GM19395 (cell line): Measurements from ENCODE around the gene DNAH14.
A peak's percentile ranks its signal among the peaks of the same experiment; 100 is the strongest.
"Not testable (repeated sequence)": the region's sequence is repeated elsewhere in the genome, so short reads cannot be mapped to it uniquely, and the experiment has no call there.

Experiments
- ATAC-seq: cut with Tn5 transposase; IDR thresholded peaks from one replicate; pipeline ENCODE4 v1.9.1; 2021; ENCODE audit warnings: mild to moderate bottlenecking, moderate library complexity; ENCODE audit not compliant: unreplicated experiment

DNAH14 gene

DNA sequence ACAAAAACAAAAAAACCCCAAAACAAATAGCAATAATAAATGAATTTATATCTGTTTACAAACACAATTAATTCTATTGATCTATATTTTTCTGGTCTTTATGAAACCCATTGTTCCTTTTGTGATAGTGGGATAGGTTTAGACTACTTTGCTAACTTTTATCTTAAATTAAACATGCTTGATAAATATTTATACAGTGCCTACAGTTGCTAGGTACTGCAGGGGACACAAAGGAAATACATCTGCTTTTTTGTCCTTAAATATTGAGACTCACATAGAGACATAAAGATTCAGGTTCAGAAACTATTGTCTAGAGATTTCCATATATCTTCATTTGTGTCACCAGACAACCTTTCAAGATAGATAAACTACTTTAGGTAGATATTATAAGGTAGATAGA is 8.5 kb upstream of the DNAH14 start:
- ATAC-seq: no peak

DNA sequence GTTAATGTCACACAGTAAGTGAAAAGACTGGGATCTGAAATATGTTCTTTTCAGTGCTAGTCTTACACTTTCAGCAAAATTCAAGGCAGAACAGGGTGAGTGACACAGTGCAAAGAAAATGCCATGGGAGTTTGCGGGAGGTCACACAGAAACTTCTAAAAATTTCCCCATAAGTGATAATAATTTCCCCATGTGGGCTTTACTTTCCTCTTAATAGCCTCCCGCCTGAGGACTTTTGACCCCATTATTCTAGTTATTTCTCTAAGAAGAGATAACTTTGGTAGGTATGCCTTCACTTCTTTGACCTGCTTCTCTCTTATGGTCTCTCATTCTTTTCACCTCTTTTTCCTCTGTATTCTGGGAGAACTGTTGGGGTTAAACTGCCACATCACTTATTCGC is 8.1 kb upstream of the DNAH14 start:
- no peak for ATAC-seq

DNA sequence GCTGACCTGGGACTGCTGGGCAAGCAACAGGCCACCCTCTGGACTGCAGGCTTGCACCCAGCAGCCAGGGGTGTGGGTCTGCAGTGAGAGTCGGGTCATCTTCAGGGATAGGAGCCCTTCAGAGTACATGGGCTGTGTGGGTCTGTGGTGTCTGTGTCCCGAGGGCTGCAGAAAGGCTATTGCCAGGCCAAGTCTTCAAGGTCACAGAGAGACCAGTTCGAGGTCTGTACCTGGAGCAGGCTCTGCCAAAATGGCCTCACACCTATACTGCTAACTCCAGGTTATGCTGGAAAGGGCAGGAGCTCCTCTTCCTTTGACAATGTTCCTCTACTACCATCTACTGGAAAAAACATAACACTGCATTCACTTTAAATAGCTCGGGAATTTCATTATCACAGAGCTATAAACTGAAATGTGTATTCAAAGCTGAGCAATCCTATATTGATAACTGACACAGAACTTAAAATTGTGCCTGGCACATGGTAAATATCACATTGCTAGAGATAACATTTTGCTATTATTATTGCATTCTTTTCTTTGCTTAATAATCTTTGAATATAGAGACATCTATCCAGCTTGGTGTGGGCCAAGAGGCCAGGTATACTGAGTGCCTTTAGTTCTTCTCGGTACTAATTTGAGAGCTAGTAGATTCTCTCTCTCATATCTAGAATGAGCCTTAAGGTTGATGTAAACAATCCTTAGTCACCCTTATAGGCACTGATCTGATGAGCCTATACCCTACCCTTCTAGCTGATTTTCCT is 6.9 kb upstream of the DNAH14 start:
- peak; percentile 78 for ATAC-seq

DNA sequence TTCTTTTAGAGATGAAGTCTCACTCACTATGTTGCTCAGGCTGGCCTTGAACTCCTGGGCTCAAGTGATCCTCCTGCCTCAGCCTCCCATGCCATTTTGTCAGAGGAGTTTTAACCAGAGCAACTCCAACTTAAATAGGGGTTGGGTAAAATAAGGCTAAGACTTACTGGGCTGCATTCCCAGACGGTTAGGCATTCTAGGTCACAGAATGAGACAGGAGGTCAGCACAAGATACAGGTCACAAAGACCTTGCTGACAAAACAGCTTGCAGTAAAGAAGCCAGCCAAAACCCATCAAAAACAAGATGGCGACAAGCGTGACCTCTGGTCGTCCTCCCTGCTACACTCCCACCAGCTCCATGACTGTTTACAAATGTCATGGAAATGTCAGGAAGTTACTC is 5.7 kb upstream of the DNAH14 start:
- no peak for ATAC-seq

DNA sequence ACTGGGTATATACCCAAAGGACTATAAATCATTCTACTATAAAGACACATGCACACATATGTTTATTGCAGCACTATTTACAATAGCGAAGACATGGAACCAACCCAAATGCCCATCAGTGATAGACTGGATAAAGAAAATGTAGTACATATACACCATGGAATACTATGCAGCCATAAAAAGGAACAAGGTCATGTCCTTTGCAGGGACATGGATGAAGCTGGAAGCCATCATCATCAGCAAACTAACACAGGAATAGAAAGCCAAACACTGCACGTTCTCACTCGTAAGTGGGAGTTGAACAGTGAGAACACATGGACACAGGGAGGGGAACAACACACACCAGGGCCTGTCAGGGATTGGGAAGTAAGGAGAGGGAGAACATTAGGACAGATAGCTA is 1.8 kb upstream of the DNAH14 start:
- ATAC-seq: not testable (repeated sequence)

DNA sequence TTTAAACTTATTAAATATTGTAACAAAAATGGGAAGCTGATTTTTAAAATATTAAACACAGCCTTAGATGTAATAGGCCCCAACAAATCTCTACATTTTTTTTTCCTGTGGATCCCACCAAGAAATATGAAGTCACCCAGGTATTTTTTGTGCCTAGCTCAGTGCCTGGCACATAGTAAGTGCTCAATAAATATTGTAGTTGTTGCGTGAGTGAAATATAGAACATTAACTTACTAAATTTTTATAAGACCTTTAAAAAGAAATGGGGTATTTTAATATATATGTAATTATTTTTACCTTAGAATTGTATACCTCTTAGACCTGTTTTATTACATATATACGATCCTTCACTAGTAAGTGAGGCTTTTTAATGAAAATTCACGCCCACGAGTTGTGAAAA is 569 bp upstream of the DNAH14 start:
- ATAC-seq: no peak

DNA sequence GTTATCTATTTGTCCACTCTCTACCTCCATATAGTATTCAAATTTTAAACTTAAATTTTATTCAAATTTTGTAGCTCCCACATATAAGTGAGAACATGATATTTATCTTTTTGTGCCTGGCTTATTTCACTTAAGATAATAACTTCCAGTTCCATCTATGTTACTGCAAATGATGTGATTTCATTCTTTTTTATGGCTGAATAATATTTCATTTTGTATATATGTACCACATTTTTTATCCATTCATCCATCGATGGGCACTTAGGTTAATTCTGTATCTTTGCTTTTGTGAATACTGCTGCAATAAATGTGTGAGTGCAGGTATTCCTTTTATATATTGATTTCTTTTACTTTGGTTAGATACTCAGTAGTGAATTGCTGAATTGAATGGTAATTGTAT is 2.1 kb downstream of the DNAH14 start:
- no peak for ATAC-seq

DNA sequence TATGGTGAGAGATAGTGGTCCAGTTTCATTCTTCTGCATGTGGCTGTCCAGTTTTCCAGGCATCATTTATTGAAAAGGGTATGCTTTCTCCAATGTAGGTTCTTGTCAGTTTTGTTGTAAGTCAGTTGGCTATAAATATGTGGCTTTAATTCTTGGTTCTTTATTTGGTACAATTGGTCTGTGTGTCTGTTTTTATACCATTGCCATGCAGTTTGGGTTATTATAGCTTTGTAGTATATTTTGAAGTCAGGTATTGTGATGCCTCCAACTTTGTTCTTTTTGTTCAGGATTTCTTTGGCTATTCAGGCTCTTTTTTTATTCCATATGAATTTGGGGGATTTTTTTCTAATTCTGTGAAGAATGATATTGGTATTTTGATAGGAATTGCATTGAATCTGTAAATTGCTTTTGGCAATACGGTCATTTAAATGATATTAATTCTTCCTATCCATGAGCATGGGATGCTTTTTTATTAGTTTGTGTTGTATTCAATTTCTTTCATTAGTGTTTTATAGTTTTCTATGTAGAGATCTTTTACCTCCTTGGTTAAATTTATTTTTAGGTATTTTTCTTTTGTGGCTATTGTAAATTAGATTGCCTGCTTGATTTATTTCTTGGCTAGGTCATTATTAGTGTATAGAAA is 3.3 kb downstream of the DNAH14 start:
- no peak for ATAC-seq

DNA sequence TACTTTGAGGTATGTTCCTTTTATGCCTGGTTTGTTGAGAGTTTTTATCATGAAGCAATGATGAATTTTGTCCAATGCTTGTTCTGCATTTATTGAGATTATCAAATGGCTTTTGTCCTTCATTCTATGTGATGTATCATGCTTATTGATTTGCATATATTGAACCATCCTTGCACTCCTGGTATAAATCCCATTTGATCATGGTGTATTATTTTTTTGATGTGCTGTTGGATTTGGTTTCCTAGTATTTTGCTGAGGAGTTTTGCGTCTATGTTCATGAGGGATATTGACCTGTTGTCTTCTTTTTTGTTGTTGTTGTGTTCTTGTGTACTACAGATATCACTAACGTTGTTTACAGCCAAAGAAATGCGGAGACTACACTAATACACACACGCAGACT is 4.1 kb downstream of the DNAH14 start:
- no peak for ATAC-seq

DNA sequence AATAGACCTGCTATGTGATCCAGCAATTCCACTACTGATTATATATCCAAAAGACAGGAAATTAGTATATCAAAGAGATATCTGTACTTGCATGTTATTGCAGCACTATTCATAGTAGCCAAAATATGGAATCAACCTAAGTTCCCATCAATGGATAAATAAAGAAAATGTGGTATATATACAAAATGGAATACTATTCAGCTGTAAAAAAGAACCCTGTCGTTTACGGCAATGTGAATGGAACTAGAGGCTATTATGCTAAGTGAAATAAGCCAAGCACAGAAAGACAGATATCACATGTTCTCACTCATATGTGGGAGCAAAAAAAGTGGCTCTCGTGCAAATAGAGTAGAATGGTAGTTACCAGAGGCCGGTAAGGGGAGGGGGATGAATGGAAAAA is 9.2 kb downstream of the DNAH14 start:
- no peak for ATAC-seq

DNA sequence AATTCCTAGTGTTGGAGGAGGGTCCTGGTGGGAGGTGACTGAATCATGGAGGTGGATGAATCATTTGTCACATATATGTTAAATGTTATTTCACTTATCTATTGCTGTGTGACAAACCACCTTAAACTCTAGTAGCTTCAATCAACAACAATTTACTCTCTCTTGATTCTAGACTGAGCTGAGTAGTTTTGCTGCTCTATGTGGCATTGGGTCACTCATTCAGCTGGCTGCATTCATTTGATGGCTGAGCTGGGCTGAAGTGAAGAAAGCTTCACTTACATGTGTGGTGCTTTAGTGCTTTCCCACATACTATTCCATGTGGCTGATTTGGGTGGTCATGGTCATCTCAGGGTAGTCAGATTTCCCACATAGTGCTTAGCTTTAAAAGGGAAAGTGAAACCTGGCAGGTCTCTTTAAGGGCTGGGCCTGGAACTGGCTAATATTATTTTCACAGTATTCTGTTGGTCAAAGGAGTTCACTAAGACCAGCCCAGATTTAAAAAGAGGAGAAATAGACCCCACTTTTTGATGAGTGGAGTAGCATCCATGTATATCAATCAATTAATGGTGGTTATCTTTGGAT is 10.5 kb downstream of the DNAH14 start:
- no peak for ATAC-seq

DNA sequence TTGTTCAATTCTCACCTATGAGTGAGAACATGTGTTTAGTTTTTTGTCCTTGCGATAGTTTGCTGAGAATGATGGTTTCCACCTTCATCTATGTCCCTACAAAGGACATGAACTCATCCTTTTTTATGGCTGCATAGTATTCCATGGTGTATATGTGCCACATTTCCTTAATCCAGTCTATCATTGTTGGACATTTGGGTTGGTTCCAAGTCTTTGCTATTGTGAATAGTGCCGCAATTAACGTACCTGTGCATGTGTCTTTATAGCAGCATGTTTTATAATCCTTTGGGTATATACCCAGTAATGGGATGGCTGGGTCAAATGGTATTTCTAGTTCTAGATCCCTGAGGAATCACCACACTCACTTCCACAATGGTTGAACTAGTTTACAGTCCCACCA is 11.3 kb downstream of the DNAH14 start:
- not testable (repeated sequence) for ATAC-seq

DNA sequence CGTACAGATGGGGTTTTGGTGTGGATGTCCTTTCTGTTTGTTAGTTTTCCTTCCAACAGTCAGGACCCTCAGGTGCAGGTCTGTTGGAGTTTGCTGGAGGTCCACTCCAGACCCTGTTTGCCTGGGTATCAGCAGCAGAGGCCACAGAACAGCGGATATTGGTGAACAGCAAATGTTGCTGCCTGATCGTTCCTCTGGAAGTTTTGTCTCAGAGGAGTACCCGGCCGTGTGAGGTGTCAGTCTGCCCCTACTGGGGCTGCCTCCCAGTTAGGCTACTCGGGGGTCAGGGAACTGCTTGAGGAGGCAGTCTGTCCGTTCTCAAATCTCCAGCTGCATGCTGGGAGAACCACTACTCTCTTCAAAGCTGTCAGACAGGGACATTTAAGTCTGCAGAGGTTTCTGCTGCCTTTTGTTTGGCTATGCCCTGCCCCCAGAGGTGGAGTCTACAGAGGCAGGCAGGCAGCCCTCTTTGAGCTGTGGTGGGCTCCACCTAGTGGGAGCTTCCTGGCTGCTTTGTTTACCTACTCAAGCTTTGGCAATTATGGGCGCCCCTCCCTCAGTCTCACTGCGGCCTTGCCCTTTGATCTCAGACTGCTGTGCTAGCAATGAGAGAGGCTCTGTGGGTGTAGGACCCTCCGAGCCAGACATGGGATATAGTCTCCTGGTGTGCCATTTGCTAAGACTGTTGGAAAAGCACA is 16.3 kb downstream of the DNAH14 start:
- not testable (repeated sequence) for ATAC-seq

DNA sequence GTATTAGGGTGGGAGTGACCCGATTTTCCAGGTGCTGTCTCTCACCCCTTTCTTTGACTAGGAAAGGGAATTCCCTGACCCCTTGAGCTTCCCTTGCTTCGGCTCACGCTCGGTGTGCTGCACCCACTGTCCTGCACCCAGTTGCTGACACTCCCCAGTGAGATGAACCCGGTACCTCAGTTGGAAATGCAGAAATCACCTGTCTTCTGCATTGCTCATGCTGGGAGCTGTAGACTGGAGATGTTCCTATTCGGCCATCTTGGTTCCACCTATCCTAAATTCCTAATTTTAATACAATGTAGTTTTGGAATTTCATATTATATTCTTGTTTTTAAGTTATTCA is 16.8 kb downstream of the DNAH14 start:
- not testable (repeated sequence) for ATAC-seq

DNA sequence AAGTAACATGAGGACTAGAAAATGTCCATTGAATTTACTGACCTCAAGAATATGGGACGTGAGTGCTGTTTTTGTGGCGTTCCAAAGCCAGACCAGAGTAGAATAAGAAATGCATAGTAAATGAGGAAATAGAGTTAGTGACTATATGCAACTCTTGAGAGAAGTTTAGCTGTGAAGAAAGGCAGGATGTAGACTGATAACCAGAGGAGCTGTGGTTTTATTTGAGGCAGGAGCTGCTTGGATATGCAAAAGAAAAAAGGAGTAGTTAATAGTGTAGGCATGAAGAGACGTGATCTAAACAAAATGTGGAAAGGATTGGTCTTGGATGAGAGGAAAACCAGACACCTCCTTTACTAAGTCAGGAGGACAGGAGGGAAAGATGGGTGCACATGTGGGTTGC is 28.2 kb downstream of the DNAH14 start:
- no peak for ATAC-seq

DNA sequence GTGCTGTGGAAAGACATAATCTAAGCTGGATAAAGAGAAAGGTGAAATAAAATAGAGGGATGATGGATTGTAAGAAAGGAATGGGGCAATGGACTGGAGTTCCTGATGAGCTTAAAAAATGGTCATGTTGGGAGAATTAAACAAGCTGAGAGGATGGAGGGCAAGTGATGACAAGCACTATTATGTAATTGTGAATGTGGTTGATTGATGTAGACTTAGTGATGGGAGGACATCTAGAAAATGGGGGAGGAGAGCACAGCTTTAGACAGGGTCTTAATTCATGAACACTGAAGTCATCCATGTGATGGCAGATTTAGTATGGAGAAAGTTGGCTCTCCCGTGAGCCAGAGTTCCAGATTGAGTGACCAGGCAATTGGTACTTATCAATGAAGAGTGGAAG is 29.0 kb downstream of the DNAH14 start:
- no peak for ATAC-seq

DNA sequence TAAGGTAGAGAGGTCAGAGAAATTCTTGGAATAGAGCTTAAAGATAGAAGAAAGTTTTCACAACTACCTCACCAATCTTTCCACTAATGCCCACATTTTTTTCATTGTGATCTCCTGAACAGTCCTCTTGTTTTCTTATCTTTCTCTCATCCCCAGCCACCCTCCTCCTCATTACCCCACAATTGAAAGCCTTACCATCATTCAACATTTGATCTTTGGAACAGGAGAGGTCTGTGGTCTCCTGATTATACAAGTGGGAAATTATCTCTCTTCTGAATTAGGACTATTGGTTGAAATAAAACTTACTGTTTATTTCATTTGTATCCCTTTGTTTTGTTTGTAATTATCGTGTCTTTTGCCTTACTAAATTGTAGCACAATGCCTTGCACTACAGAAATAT is 29.6 kb downstream of the DNAH14 start:
- no peak for ATAC-seq

DNA sequence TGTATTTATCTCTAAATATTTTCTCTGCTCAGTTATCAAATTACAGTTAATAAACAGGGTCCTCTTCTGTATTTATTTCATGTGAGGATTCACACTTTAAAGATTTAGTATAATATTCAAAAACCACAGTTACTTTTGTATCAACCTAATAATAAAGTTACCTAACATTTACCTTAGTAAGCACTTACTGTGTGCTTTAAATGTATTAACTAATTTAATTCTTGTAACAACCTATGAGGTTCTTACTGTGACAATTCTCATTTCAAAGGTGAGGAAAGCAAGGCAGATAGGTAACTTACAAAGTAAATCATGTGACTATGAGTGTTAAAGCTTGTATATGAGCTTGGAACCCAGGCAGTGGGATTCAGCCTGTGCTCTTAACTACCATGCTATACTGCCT is 30.2 kb downstream of the DNAH14 start:
- ATAC-seq: no peak

DNA sequence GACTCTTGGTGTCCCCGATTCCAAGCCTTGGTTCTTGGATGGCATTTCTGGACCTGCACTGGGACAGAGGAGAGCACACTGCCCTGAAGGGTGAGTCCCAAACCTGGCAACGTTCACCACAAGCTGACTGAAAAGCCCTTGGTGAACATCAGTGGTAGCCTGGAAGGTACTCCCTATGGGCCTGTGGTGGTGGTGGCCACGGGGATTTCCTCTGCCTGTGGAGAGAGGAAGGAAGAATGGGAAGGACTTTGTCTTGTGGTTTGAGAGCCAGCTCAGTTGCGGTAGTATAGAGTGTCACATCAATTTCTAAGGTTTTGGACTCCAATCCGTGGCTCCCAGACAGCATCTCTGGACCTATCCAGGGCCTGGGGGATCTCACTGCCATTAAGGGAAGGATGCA is 50.7 kb downstream of the DNAH14 start:
- no peak for ATAC-seq

DNA sequence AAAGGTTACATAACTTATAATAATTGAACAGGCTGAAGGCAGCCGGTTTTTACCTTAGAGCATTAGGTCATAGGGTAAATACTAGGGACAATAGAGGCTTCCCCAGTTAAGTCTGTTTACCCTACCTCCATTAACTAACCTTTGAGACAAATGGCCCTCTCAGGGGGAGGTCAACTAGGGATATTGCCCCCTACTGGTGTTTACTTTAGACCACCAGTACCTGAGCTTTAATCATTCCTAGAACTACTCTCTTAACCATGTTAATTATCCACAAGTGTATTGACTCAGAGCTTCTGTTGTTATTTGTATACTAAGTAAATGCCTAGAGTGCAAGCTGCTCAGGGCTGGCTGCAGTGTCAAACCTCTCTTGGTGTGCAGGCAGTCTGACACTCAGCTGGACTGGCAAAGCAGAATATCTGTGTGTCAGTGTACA is 52.5 kb downstream of the DNAH14 start:
- not testable (repeated sequence) for ATAC-seq

DNA sequence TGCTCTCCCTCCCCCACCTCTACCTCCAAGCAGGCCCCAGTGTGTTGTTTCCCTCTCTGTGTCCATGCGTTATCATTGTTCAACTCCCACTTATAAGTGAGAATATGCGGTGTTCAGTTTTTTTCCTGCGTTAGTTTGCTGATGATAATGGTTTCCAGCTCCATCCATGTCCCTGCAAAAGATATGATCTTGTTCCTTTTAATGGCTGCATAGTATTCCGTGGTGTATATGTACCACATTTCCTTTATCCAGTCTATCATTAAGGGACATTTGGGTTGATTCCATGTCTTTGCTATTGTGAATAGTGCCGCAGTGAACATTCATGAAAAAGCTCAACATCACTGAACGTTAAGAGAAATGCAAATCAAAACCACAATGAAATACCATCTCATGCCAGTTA is 58.6 kb downstream of the DNAH14 start:
- ATAC-seq: no peak

DNA sequence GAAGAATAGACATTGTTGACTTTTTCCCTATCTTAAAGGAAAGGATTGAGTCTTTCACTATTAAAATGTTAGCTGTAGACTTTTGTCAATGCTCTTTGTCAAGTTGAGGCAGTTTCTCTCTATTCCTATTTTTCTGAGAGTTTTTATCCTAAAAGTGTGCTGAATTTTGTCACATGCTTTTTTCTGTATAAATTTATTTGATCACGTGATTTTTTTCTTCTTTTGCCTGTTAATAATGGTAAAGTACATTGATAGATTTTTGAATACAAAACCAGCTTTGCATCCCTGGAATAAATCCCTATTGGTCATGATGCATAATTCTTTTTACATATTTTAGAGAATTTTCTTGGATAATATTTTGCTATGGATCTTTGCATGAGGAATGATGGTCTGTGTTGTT is 60.1 kb downstream of the DNAH14 start:
- ATAC-seq: no peak
